Limb (tissue), 2 donors: ENCODE results near the gene NR1D1.

ENCODE experiments used
- DNase-seq, 2 donors: peaks; one replicate each; pipeline ENCODE4 v3.0.0-alpha.2; 2016; ENCODE audit errors: extremely low spot score in 2 of 2

Gene NR1D1

GRCh38 chr17:40063901-40064531 is 36.4 kb downstream of the NR1D1 start:
- DNase-seq, result no peak

- peak in 1 of 2 donors; percentile 60 for DNase-seq
Observed at GRCh38 chr17:40063187-40063771, 37.1 kb downstream of the NR1D1 start.

- DNase-seq, result peak; percentile 69 to 85
Observed at GRCh38 chr17:40062329-40063186, 37.8 kb downstream of the NR1D1 start, which contains the start of gene THRA. TSS of gene THRA (plus strand) at chr17:40062965. CDS start at chr17:40074489, 11,524 bp downstream.

- no peak for DNase-seq
Observed at GRCh38 chr17:40061609-40062038, 38.8 kb downstream of the NR1D1 start.

- no peak for DNase-seq
Observed at GRCh38 chr17:40060887-40061608, 39.3 kb downstream of the NR1D1 start.

GRCh38 chr17:40059729-40060475 is 40.5 kb downstream of the NR1D1 start:
- DNase-seq, result no peak

- DNase-seq, result no peak
Observed at GRCh38 chr17:40058865-40059264, 41.5 kb downstream of the NR1D1 start.

- no peak for DNase-seq
Observed at GRCh38 chr17:40058186-40058784, 42.1 kb downstream of the NR1D1 start.

GRCh38 chr17:40056379-40057015 is 43.9 kb downstream of the NR1D1 start:
- no peak for DNase-seq
